ENCODE data around the gene PPP1R15A. TPM values are rescaled to one million over a fixed set of nuclear protein-coding genes. Genes with fewer than 3 reads are reported as not detected.

PPP1R15A gene
- total and polyA plus RNA-seq, 2 of the 8 experiments (the other 6 are each of a cell fraction or from before 2014, with no cell fraction given): 4.1 to 14.0 TPM

DNA sequence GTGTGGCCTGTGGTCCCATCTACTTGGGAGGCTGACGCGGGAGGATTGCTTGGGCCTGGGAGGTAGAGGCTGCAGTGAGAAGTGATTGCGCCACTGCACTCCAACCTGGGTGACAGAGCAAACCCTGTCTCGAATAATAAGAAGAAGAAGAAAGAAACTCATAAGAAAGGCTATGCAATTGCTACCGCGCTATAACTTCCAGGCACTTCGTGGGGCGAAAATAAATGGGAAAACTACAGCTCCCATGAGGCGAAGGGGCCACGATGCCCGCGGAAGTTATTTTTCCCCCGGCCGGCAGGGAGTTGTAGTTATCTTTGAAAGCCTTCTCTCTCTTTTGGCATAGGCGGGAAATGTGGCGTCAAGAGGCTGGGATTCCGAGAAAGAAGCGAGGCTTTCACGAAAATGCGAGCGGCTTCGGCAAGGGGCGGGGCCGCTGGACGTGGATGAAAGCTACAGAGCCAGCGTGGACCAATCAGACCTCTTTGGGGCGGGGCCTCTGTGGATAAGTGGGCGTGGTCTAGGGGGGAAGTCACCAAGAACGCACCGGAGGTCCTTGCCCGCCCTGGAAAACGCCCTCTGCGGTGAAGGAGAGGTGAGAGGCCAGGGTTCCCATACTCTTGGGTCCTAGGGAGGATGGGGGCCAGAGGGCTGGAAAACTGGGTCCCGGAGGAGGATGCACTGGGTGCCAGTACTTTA, 27.7 kb downstream of the PPP1R15A start, which contains the start of gene NUCB1 (continued):
- TF ChIP-seq, protein P1, sequence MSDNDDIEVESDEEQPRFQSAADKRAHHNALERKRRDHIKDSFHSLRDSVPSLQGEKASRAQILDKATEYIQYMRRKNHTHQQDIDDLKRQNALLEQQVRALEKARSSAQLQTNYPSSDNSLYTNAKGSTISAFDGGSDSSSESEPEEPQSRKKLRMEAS (IDR thresholded peaks at IDR 0.05): 0 out of 2 replicates have a peak, but pooled peaks have one; percentile 44
- no peak for TF ChIP-seq BCL11A (IDR thresholded peaks at IDR 0.05; ENCODE audit: low read depth in 2 of 2, low read length in 2 of 2)
- no peak for TF ChIP-seq ATF2 (IDR thresholded peaks at IDR 0.05; ENCODE audit: low read length)
- no peak for TF ChIP-seq HDAC6 (IDR thresholded peaks at IDR 0.05; ENCODE audit: low read depth, low read length)
- TF ChIP-seq CHD7 (IDR thresholded peaks at IDR 0.05; ENCODE audit: insufficient replicate concordance, low read length): no peak
- TF ChIP-seq JUN (IDR thresholded peaks at IDR 0.05; ENCODE audit: low read depth, low read length): no peak
- 0 out of 2 replicates have a peak, but pooled peaks have one; percentile 14 for TF ChIP-seq YY1 (IDR thresholded peaks at IDR 0.05; ENCODE audit: low read depth, low read length)
- no peak for TF ChIP-seq RFX5 (IDR thresholded peaks at IDR 0.05; ENCODE audit: borderline replicate concordance, low read depth, low read length)

All from H1 (cell line).